ENCODE results near the gene ANXA2R.
"Not testable (repeated sequence)": the region's sequence is repeated elsewhere in the genome, so short reads cannot be mapped to it uniquely, and the experiment has no call there.

ANXA2R gene

GRCh38 chr5:43027054-43027785 is 12.9 kb downstream of the ANXA2R start:
- WGBS, result 98% methylated on average over 6 of the region's 7 CpGs
- H2AK5ac ChIP-seq (ENCODE audit: low read length, severe bottlenecking), result no peak overlapping the region
- H3K27me3 ChIP-seq (ENCODE audit: control insufficient read depth in 1 of 2, insufficient read depth in 1 of 2, low read length in 2 of 2), result no peaks in the 10 kb centered on the region
- no peaks in the 10 kb centered on the region for H3K9me3 ChIP-seq (ENCODE audit: control insufficient read depth, low read length)
- peaks cover 1% of the 10 kb centered on the region for H3K4me1 ChIP-seq (ENCODE audit: control insufficient read depth, insufficient read depth, low read depth, low read length)
- H3K79me1 ChIP-seq (replicated peaks; ENCODE audit: low read length, poor library complexity, severe bottlenecking), result peaks cover 23% of the 10 kb centered on the region
- H3K4ac ChIP-seq (ENCODE audit: low read depth in 1 of 2, low read length in 2 of 2), result no peak overlapping the region
- H4K8ac ChIP-seq (ENCODE audit: low read length), result no peak overlapping the region
- no peak overlapping the region for H2BK5ac ChIP-seq (ENCODE audit: low read depth, low read length, poor library complexity, severe bottlenecking)
- H2BK12ac ChIP-seq (ENCODE audit: low read length in 2 of 2), result no peak overlapping the region
- no peak overlapping the region for H2BK120ac ChIP-seq (ENCODE audit: low read depth, low read length)
- H3K4me3 ChIP-seq (ENCODE audit: insufficient read depth in 1 of 2, low read depth in 1 of 2, low read length in 2 of 2), result no peak overlapping the region
- H4K91ac ChIP-seq (ENCODE audit: low read length), result no peak overlapping the region
- no peak overlapping the region for H3K18ac ChIP-seq (ENCODE audit: low read depth in 1 of 2, low read length in 2 of 2)
- H3K36me3 ChIP-seq (ENCODE audit: control insufficient read depth in 1 of 2, insufficient read depth in 2 of 2, low read depth in 1 of 2, low read length in 2 of 2), result peaks cover 0 to 6% of the 10 kb centered on the region in 2 experiments
- no peak overlapping the region for H3K23ac ChIP-seq (ENCODE audit: low read length in 2 of 2)
- no peak for DNase-seq
- no peak overlapping the region for H3K9ac ChIP-seq (ENCODE audit: low read length)
- no peak overlapping the region for H3K27ac ChIP-seq (ENCODE audit: low read length, poor library complexity, severe bottlenecking)
- no peak overlapping the region for H3K4me2 ChIP-seq (ENCODE audit: low read length, poor library complexity, severe bottlenecking)
- H2AFZ ChIP-seq (ENCODE audit: low read depth, low read length), result no peak overlapping the region
- H2BK15ac ChIP-seq (ENCODE audit: low read depth, poor library complexity, severe bottlenecking), result no peak overlapping the region
- H3K14ac ChIP-seq (ENCODE audit: low read length in 2 of 2), result no peak overlapping the region

GRCh38 chr5:43025184-43025950 is 14.8 kb downstream of the ANXA2R start:
- not testable (repeated sequence) for H3K18ac ChIP-seq (ENCODE audit: low read depth in 1 of 2, low read length in 2 of 2); H2BK120ac ChIP-seq (ENCODE audit: low read depth, low read length); H2BK15ac ChIP-seq (ENCODE audit: low read depth, poor library complexity, severe bottlenecking); H3K4me1 ChIP-seq (ENCODE audit: control insufficient read depth, insufficient read depth, low read depth, low read length); H4K8ac ChIP-seq (ENCODE audit: low read length); H4K91ac ChIP-seq (ENCODE audit: low read length); H3K4ac ChIP-seq (ENCODE audit: low read depth in 1 of 2, low read length in 2 of 2); H3K23ac ChIP-seq (ENCODE audit: low read length in 2 of 2); H2AFZ ChIP-seq (ENCODE audit: low read depth, low read length); H3K4me3 ChIP-seq (ENCODE audit: insufficient read depth in 1 of 2, low read depth in 1 of 2, low read length in 2 of 2); H3K27ac ChIP-seq (ENCODE audit: low read length, poor library complexity, severe bottlenecking); H3K9ac ChIP-seq (ENCODE audit: low read length); H2BK5ac ChIP-seq (ENCODE audit: low read depth, low read length, poor library complexity, severe bottlenecking); H3K14ac ChIP-seq (ENCODE audit: low read length in 2 of 2); DNase-seq; H3K4me2 ChIP-seq (ENCODE audit: low read length, poor library complexity, severe bottlenecking); H3K9me3 ChIP-seq (ENCODE audit: control insufficient read depth, low read length); H3K27me3 ChIP-seq (ENCODE audit: control insufficient read depth in 1 of 2, insufficient read depth in 1 of 2, low read length in 2 of 2); H3K36me3 ChIP-seq (ENCODE audit: control insufficient read depth in 1 of 2, insufficient read depth in 2 of 2, low read depth in 1 of 2, low read length in 2 of 2); H2AK5ac ChIP-seq (ENCODE audit: low read length, severe bottlenecking); H2BK12ac ChIP-seq (ENCODE audit: low read length in 2 of 2)
- peaks cover 19% of the 10 kb centered on the region for H3K79me1 ChIP-seq (replicated peaks; ENCODE audit: low read length, poor library complexity, severe bottlenecking)
- 30% methylated on average over 19 of the region's 25 CpGs for WGBS

- Histone ChIP-seq H3K9ac (ENCODE audit: low read length) (no peak overlapping the region), H4K8ac (ENCODE audit: low read length) (no peak overlapping the region), H3K36me3 (ENCODE audit: control insufficient read depth in 1 of 2, insufficient read depth in 2 of 2, low read depth in 1 of 2, low read length in 2 of 2) (peaks cover 0 to 3% of the 10 kb centered on the region in 2 experiments), H4K91ac (ENCODE audit: low read length) (no peak overlapping the region), H2BK15ac (ENCODE audit: low read depth, poor library complexity, severe bottlenecking) (no peak overlapping the region), H2BK12ac (ENCODE audit: low read length in 2 of 2) (no peak overlapping the region), H3K14ac (ENCODE audit: low read length in 2 of 2) (no peak overlapping the region), H3K4me3 (ENCODE audit: insufficient read depth in 1 of 2, low read depth in 1 of 2, low read length in 2 of 2) (no peak overlapping the region), H3K27ac (ENCODE audit: low read length, poor library complexity, severe bottlenecking) (no peak overlapping the region), H2AFZ (ENCODE audit: low read depth, low read length) (no peak overlapping the region), H3K9me3 (ENCODE audit: control insufficient read depth, low read length) (no peaks in the 10 kb centered on the region), H3K4ac (ENCODE audit: low read depth in 1 of 2, low read length in 2 of 2) (peak overlapping the region in 1 of 2 experiments; percentile 11), H2AK5ac (ENCODE audit: low read length, severe bottlenecking) (no peak overlapping the region), H3K23ac (ENCODE audit: low read length in 2 of 2) (no peak overlapping the region), H3K18ac (ENCODE audit: low read depth in 1 of 2, low read length in 2 of 2) (peak overlapping the region in 1 of 2 experiments; percentile 21), H3K27me3 (ENCODE audit: control insufficient read depth in 1 of 2, insufficient read depth in 1 of 2, low read length in 2 of 2) (no peaks in the 10 kb centered on the region), H3K79me1 (replicated peaks; ENCODE audit: low read length, poor library complexity, severe bottlenecking) (peaks cover 14% of the 10 kb centered on the region), H3K4me1 (ENCODE audit: control insufficient read depth, insufficient read depth, low read depth, low read length) (peaks cover 4% of the 10 kb centered on the region), H2BK5ac (ENCODE audit: low read depth, low read length, poor library complexity, severe bottlenecking) (no peak overlapping the region), H2BK120ac (ENCODE audit: low read depth, low read length) (no peak overlapping the region), H3K4me2 (ENCODE audit: low read length, poor library complexity, severe bottlenecking) (no peak overlapping the region)
- WGBS, result 96% methylated on average over 5 of the region's 6 CpGs
- no peak for DNase-seq
These were observed 15.9 kb downstream of the ANXA2R start for GRCh38 chr5:43024217-43024616.

GRCh38 chr5:43021151-43021550 is 19.0 kb downstream of the ANXA2R start:
- Histone ChIP-seq H3K27ac (ENCODE audit: low read length, poor library complexity, severe bottlenecking) (no peak overlapping the region), H3K4me1 (ENCODE audit: control insufficient read depth, insufficient read depth, low read depth, low read length) (peaks cover 7% of the 10 kb centered on the region), H3K27me3 (ENCODE audit: control insufficient read depth in 1 of 2, insufficient read depth in 1 of 2, low read length in 2 of 2) (no peaks in the 10 kb centered on the region), H3K9me3 (ENCODE audit: control insufficient read depth, low read length) (no peaks in the 10 kb centered on the region), H3K23ac (ENCODE audit: low read length in 2 of 2) (no peak overlapping the region), H3K14ac (ENCODE audit: low read length in 2 of 2) (no peak overlapping the region), H3K18ac (ENCODE audit: low read depth in 1 of 2, low read length in 2 of 2) (no peak overlapping the region), H2BK5ac (ENCODE audit: low read depth, low read length, poor library complexity, severe bottlenecking) (no peak overlapping the region), H3K9ac (ENCODE audit: low read length) (no peak overlapping the region), H3K79me1 (replicated peaks; ENCODE audit: low read length, poor library complexity, severe bottlenecking) (peaks cover 15% of the 10 kb centered on the region), H2BK12ac (ENCODE audit: low read length in 2 of 2) (no peak overlapping the region), H2AK5ac (ENCODE audit: low read length, severe bottlenecking) (no peak overlapping the region), H3K4me3 (ENCODE audit: insufficient read depth in 1 of 2, low read depth in 1 of 2, low read length in 2 of 2) (no peak overlapping the region), H3K36me3 (ENCODE audit: control insufficient read depth in 1 of 2, insufficient read depth in 2 of 2, low read depth in 1 of 2, low read length in 2 of 2) (no peaks in the 10 kb centered on the region), H3K4me2 (ENCODE audit: low read length, poor library complexity, severe bottlenecking) (no peak overlapping the region), H2AFZ (ENCODE audit: low read depth, low read length) (no peak overlapping the region), H2BK15ac (ENCODE audit: low read depth, poor library complexity, severe bottlenecking) (no peak overlapping the region), H4K8ac (ENCODE audit: low read length) (no peak overlapping the region), H3K4ac (ENCODE audit: low read depth in 1 of 2, low read length in 2 of 2) (no peak overlapping the region), H4K91ac (ENCODE audit: low read length) (no peak overlapping the region), H2BK120ac (ENCODE audit: low read depth, low read length) (no peak overlapping the region)
- 100% methylated on average over 1 of the region's 2 CpGs for WGBS
- DNase-seq, result no peak
